HEK293 (cell line): ENCODE data around the gene PIANP.

Experiments
- GLI4 ChIP-seq: fragments of 450-650 bp; formaldehyde crosslinking; IDR thresholded peaks from 2 replicates; pipeline ENCODE4 v1.5.1; 2016; ENCODE audit warnings: missing biosample characterization, missing genetic modification characterization
- KLF7 ChIP-seq: fragments of 450-650 bp; formaldehyde crosslinking; IDR thresholded peaks from 2 replicates; pipeline ENCODE4 v1.5.1; 2016; ENCODE audit warnings: missing biosample characterization, missing genetic modification characterization, borderline replicate concordance
- SALL2 ChIP-seq: fragments of 450-650 bp; formaldehyde crosslinking; IDR thresholded peaks from 2 replicates; pipeline ENCODE4 v1.5.0; 2017; ENCODE audit warnings: missing biosample characterization, mild to moderate bottlenecking, missing genetic modification characterization, borderline replicate concordance
- YY1 ChIP-seq: fragments of 450-650 bp; formaldehyde crosslinking; IDR thresholded peaks from 2 replicates; pipeline ENCODE4 v1.5.1; 2018; ENCODE audit warnings: missing biosample characterization, missing genetic modification characterization
- YY2 ChIP-seq: fragments of 450-650 bp; formaldehyde crosslinking; IDR thresholded peaks from 2 replicates; pipeline ENCODE4 v1.5.1; 2016; ENCODE audit warnings: missing biosample characterization, missing genetic modification characterization
- ZNF157 ChIP-seq: fragments of 450-650 bp; formaldehyde crosslinking; IDR thresholded peaks from 2 replicates; pipeline ENCODE4 v1.5.1; 2016; ENCODE audit warnings: missing biosample characterization, missing genetic modification characterization
- ZNF302 ChIP-seq: fragments of 450-650 bp; formaldehyde crosslinking; IDR thresholded peaks from 2 replicates; pipeline ENCODE4 v1.5.1; 2016; ENCODE audit warnings: missing biosample characterization, missing genetic modification characterization, low read depth
- ZNF341 ChIP-seq: fragments of 450-650 bp; formaldehyde crosslinking; IDR thresholded peaks from 2 replicates; pipeline ENCODE4; 2016; ENCODE audit warnings: low read depth, missing biosample characterization, missing genetic modification characterization
- ZNF354C ChIP-seq: fragments of 450-650 bp; formaldehyde crosslinking; IDR thresholded peaks from 2 replicates; pipeline ENCODE4 v1.5.1; 2016; ENCODE audit warnings: missing biosample characterization, missing genetic modification characterization, low read depth, borderline replicate concordance
- ZNF37A ChIP-seq: fragments of 450-650 bp; IDR thresholded peaks from 2 replicates; pipeline ENCODE4 v1.5.1; 2018; ENCODE audit warnings: missing biosample characterization, missing genetic modification characterization
- ZNF654 ChIP-seq: fragments of 450-650 bp; formaldehyde crosslinking; IDR thresholded peaks from 2 replicates; pipeline ENCODE4 v1.5.1; 2016; ENCODE audit warnings: low read depth, missing biosample characterization, missing genetic modification characterization
- ZNF76 ChIP-seq: fragments of 450-650 bp; formaldehyde crosslinking; IDR thresholded peaks from 2 replicates; pipeline ENCODE4; 2016; ENCODE audit warnings: low read depth, missing biosample characterization, missing genetic modification characterization, borderline replicate concordance
- ZNF768 ChIP-seq: fragments of 450-650 bp; formaldehyde crosslinking; IDR thresholded peaks from 2 replicates; pipeline ENCODE4 v1.5.1; 2018; ENCODE audit warnings: missing biosample characterization, mild to moderate bottlenecking, missing genetic modification characterization
- ZSCAN16 ChIP-seq: fragments of 450-650 bp; formaldehyde crosslinking; IDR thresholded peaks from 2 replicates; pipeline ENCODE4 v1.5.1; 2016; ENCODE audit warnings: missing biosample characterization, missing genetic modification characterization
- TF ChIP-seq, protein P1 (sequence below): fragments of 450-650 bp; formaldehyde crosslinking; IDR thresholded peaks from 2 replicates; pipeline ENCODE4 v1.5.1; 2016; ENCODE audit warnings: missing biosample characterization, missing genetic modification characterization
- TF ChIP-seq, protein P2 (sequence below): fragments of 450-650 bp; formaldehyde crosslinking; IDR thresholded peaks from 2 replicates; pipeline ENCODE4 v1.5.1; 2016; ENCODE audit warnings: missing biosample characterization, missing genetic modification characterization
- TF ChIP-seq, protein P3 (sequence below): fragments of 450-650 bp; formaldehyde crosslinking; conservative IDR thresholded peaks from 2 replicates; pipeline ENCODE4 v1.5.1; 2016; ENCODE audit warnings: low read depth, missing biosample characterization, missing genetic modification characterization
- TF ChIP-seq, protein P4 (sequence below): fragments of 450-650 bp; formaldehyde crosslinking; IDR thresholded peaks from 2 replicates; pipeline ENCODE4 v1.5.1; 2016; ENCODE audit warnings: missing biosample characterization, missing genetic modification characterization, borderline replicate concordance
- TF ChIP-seq, protein P5 (sequence below): sonication (generic); formaldehyde crosslinking; IDR thresholded peaks from 2 replicates; pipeline ENCODE4 v1.8.1; 2022; ENCODE audit warnings: mild to moderate bottlenecking, moderate library complexity, missing genetic modification reagents

The PIANP gene

DNA sequence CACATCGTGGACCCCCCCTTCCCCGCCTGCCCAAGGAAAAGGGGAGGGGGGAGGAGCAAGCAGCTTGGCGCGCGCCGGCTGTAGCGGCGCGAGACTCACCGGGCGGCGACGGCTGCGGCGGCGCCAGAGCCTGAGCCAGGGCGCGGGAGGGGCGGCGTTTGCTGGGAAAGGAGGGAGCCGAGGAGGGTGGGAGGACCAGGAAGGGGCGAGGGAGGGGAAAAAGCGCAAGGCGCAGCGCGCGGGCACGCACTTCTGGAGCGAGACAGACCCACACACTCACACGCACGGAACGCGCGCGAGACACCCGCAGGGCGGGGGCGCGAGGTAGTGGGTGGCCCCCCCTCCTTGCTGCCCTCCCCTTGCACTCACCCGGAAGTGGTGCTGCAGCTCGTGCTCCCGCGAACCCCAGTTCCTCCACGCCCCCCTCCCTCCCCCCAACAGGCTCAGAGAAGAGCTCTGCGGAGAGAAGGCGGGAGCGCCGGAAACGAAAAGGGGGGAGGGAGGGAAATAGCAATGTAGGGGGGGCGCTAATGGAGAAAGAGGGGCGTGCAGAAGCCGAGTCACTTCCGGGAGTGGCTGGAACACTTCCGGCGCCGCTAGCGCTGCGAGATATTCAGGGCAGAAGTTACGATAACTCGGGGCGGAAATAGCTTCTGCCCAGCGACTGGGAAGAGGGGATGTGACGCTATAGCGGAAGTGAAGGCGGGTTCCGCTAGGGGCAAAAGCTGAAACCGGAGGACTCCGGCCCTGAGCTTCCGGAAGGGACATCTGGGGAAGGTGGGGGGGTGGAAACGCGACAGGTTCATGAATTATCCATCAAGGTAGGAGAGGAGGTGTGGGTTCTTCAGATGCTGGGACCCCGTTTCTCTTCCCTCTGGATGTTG lies 11.4 kb downstream of the PIANP start, which contains the start of gene ZNF384 (continued):
- TF ChIP-seq ZNF768 (tag by site-specific recombination): no peak; the same call in 1 of the 2 replicates
- no peak for TF ChIP-seq ZNF354C (tag by site-specific recombination)
- no peak for TF ChIP-seq ZNF37A (tag by site-specific recombination)
- peak; percentile 76 for TF ChIP-seq KLF7
- peak; percentile 69 for TF ChIP-seq YY2 (tag by site-specific recombination)
- TF ChIP-seq, protein P1, sequence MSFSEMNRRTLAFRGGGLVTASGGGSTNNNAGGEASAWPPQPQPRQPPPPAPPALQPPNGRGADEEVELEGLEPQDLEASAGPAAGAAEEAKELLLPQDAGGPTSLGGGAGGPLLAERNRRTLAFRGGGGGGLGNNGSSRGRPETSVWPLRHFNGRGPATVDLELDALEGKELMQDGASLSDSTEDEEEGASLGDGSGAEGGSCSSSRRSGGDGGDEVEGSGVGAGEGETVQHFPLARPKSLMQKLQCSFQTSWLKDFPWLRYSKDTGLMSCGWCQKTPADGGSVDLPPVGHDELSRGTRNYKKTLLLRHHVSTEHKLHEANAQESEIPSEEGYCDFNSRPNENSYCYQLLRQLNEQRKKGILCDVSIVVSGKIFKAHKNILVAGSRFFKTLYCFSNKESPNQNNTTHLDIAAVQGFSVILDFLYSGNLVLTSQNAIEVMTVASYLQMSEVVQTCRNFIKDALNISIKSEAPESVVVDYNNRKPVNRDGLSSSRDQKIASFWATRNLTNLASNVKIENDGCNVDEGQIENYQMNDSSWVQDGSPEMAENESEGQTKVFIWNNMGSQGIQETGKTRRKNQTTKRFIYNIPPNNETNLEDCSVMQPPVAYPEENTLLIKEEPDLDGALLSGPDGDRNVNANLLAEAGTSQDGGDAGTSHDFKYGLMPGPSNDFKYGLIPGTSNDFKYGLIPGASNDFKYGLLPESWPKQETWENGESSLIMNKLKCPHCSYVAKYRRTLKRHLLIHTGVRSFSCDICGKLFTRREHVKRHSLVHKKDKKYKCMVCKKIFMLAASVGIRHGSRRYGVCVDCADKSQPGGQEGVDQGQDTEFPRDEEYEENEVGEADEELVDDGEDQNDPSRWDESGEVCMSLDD (tag by site-specific recombination): peak; percentile 100
- TF ChIP-seq ZNF76 (tag by site-specific recombination): peak; percentile 87
- TF ChIP-seq, protein P2, sequence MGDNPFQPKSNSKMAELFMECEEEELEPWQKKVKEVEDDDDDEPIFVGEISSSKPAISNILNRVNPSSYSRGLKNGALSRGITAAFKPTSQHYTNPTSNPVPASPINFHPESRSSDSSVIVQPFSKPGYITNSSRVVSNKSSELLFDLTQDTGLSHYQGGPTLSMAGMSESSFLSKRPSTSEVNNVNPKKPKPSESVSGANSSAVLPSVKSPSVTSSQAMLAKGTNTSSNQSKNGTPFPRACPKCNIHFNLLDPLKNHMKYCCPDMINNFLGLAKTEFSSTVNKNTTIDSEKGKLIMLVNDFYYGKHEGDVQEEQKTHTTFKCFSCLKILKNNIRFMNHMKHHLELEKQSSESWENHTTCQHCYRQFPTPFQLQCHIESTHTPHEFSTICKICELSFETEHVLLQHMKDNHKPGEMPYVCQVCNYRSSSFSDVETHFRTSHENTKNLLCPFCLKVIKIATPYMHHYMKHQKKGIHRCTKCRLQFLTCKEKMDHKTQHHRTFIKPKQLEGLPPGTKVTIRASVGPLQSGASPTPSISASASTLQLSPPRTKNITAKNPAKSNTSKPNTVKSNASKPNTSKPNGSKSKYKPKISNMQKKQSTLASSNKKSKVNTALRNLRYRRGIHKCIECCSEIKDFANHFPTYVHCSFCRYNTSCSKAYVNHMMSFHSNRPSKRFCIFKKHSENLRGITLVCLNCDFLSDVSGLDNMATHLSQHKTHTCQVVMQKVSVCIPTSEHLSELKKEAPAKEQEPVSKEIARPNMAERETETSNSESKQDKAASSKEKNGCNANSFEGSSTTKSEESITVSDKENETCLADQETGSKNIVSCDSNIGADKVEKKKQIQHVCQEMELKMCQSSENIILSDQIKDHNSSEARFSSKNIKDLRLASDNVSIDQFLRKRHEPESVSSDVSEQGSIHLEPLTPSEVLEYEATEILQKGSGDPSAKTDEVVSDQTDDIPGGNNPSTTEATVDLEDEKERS: no peak
- TF ChIP-seq, protein P3, sequence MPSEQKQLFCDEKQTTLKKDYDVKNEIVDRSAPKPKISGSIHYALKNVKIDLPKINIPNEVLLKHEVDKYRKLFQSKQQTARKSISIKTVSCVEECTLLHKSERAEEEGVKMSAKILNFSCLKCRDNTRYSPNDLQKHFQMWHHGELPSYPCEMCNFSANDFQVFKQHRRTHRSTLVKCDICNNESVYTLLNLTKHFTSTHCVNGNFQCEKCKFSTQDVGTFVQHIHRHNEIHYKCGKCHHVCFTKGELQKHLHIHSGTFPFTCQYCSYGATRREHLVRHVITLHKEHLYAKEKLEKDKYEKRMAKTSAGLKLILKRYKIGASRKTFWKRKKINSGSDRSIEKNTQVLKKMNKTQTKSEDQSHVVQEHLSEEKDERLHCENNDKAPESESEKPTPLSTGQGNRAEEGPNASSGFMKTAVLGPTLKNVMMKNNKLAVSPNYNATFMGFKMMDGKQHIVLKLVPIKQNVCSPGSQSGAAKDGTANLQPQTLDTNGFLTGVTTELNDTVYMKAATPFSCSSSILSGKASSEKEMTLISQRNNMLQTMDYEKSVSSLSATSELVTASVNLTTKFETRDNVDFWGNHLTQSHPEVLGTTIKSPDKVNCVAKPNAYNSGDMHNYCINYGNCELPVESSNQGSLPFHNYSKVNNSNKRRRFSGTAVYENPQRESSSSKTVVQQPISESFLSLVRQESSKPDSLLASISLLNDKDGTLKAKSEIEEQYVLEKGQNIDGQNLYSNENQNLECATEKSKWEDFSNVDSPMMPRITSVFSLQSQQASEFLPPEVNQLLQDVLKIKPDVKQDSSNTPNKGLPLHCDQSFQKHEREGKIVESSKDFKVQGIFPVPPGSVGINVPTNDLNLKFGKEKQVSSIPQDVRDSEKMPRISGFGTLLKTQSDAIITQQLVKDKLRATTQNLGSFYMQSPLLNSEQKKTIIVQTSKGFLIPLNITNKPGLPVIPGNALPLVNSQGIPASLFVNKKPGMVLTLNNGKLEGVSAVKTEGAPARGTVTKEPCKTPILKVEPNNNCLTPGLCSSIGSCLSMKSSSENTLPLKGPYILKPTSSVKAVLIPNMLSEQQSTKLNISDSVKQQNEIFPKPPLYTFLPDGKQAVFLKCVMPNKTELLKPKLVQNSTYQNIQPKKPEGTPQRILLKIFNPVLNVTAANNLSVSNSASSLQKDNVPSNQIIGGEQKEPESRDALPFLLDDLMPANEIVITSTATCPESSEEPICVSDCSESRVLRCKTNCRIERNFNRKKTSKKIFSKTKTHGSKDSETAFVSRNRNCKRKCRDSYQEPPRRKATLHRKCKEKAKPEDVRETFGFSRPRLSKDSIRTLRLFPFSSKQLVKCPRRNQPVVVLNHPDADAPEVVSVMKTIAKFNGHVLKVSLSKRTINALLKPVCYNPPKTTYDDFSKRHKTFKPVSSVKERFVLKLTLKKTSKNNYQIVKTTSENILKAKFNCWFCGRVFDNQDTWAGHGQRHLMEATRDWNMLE: peak; percentile 100
- TF ChIP-seq, protein P4, sequence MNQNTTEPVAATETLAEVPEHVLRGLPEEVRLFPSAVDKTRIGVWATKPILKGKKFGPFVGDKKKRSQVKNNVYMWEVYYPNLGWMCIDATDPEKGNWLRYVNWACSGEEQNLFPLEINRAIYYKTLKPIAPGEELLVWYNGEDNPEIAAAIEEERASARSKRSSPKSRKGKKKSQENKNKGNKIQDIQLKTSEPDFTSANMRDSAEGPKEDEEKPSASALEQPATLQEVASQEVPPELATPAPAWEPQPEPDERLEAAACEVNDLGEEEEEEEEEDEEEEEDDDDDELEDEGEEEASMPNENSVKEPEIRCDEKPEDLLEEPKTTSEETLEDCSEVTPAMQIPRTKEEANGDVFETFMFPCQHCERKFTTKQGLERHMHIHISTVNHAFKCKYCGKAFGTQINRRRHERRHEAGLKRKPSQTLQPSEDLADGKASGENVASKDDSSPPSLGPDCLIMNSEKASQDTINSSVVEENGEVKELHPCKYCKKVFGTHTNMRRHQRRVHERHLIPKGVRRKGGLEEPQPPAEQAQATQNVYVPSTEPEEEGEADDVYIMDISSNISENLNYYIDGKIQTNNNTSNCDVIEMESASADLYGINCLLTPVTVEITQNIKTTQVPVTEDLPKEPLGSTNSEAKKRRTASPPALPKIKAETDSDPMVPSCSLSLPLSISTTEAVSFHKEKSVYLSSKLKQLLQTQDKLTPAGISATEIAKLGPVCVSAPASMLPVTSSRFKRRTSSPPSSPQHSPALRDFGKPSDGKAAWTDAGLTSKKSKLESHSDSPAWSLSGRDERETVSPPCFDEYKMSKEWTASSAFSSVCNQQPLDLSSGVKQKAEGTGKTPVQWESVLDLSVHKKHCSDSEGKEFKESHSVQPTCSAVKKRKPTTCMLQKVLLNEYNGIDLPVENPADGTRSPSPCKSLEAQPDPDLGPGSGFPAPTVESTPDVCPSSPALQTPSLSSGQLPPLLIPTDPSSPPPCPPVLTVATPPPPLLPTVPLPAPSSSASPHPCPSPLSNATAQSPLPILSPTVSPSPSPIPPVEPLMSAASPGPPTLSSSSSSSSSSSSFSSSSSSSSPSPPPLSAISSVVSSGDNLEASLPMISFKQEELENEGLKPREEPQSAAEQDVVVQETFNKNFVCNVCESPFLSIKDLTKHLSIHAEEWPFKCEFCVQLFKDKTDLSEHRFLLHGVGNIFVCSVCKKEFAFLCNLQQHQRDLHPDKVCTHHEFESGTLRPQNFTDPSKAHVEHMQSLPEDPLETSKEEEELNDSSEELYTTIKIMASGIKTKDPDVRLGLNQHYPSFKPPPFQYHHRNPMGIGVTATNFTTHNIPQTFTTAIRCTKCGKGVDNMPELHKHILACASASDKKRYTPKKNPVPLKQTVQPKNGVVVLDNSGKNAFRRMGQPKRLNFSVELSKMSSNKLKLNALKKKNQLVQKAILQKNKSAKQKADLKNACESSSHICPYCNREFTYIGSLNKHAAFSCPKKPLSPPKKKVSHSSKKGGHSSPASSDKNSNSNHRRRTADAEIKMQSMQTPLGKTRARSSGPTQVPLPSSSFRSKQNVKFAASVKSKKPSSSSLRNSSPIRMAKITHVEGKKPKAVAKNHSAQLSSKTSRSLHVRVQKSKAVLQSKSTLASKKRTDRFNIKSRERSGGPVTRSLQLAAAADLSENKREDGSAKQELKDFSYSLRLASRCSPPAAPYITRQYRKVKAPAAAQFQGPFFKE (tag by site-specific recombination): peak; percentile 47; the same call in 1 of the 2 replicates
- TF ChIP-seq ZNF654: no peak
- peak; percentile 72; the same call in 1 of the 2 replicates for TF ChIP-seq YY1 (tag by site-specific recombination)
- peak; percentile 88 for TF ChIP-seq ZNF341 (tag by site-specific recombination)
- TF ChIP-seq, protein P5, sequence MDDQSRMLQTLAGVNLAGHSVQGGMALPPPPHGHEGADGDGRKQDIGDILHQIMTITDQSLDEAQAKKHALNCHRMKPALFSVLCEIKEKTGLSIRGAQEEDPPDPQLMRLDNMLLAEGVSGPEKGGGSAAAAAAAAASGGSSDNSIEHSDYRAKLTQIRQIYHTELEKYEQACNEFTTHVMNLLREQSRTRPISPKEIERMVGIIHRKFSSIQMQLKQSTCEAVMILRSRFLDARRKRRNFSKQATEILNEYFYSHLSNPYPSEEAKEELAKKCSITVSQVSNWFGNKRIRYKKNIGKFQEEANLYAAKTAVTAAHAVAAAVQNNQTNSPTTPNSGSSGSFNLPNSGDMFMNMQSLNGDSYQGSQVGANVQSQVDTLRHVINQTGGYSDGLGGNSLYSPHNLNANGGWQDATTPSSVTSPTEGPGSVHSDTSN (CRISPR knock-in tag): 0 out of 2 replicates have a peak, but pooled peaks have one; percentile 18
- TF ChIP-seq ZNF302: no peak
- TF ChIP-seq ZNF157: no peak
- TF ChIP-seq SALL2 (tag by site-specific recombination): no peak
- TF ChIP-seq ZSCAN16: no peak
- TF ChIP-seq GLI4 (tag by site-specific recombination): peak; percentile 94
